IMR-90 (cell line): ENCODE results near the gene TRPV4. TPM values are rescaled to one million over a fixed set of nuclear protein-coding genes. Genes with fewer than 3 reads are reported as not detected.

Experiments used
- ATAC-seq: fragments of 200-7000 bp; cut with Tn5 transposase; 2 replicates; pipeline ENCODE4 v1.9.1; 2020; ENCODE audit warnings: low read depth, mild to moderate bottlenecking, moderate library complexity
- BruUV-seq: library from RNA; stranded (reverse); fragments of 400-500 nt; replicated peaks from 2 replicates; lab custom pipeline; 2021; lab: Mats Ljungman, UMichigan
- CTCF ChIA-PET: fragments of 300-600 bp; formaldehyde crosslinking; extraction: SDS; loops from one replicate; lab custom pipeline; 2021; ENCODE audit warnings: antibody characterized with exemption; lab: Yijun Ruan, JAX
- POLR2A ChIA-PET: fragments of 300-600 bp; sonication (Branson Sonifier 250); formaldehyde crosslinking; loops from one replicate; lab custom pipeline; 2022; ENCODE audit warnings: antibody characterized with exemption; ENCODE audit not compliant: unreplicated experiment; lab: Charles Lee
- DNase-seq: peaks from one replicate; pipeline ENCODE4 v3.0.0; 2013
- H2AFZ ChIP-seq: replicated peaks from 2 replicates; pipeline ENCODE3; 2013; ENCODE audit warnings: low read length, mild to moderate bottlenecking; ENCODE audit not compliant: poor library complexity
- H2AK5ac ChIP-seq: 2 replicates; pipeline ENCODE4 v1.6.1; 2013; ENCODE audit warnings: low read depth, low read length, inconsistent platforms
- H2AK9ac ChIP-seq: replicated peaks from 2 replicates; pipeline ENCODE3; 2013; ENCODE audit warnings: mild to moderate bottlenecking, low read depth, low read length, moderate library complexity; ENCODE audit not compliant: poor library complexity
- H2BK120ac ChIP-seq: 2 replicates; pipeline ENCODE4 v1.6.1; 2013; ENCODE audit warnings: low read depth, low read length, inconsistent platforms
- H2BK15ac ChIP-seq: 3 replicates; pipeline ENCODE4 v1.6.1; 2013; ENCODE audit warnings: low read depth, low read length, inconsistent platforms
- H2BK20ac ChIP-seq: 2 replicates; pipeline ENCODE4 v1.6.1; 2013; ENCODE audit warnings: low read depth, mild to moderate bottlenecking, inconsistent platforms, low read length, moderate library complexity
- H2BK5ac ChIP-seq: 2 replicates; pipeline ENCODE4 v1.6.1; 2013; ENCODE audit warnings: mild to moderate bottlenecking, low read depth, low read length, inconsistent platforms; ENCODE audit not compliant: poor library complexity, severe bottlenecking
- H3K14ac ChIP-seq: replicated peaks from 2 replicates; pipeline ENCODE4 v1.6.1; 2013; ENCODE audit warnings: low read depth, low read length, inconsistent platforms
- H3K18ac ChIP-seq: 2 replicates; pipeline ENCODE4 v1.6.1; 2013; ENCODE audit warnings: low read depth, low read length, control low read depth
- H3K23ac ChIP-seq: 2 replicates; pipeline ENCODE4 v1.6.1; 2013; ENCODE audit warnings: low read depth, low read length, inconsistent platforms
- H3K27ac ChIP-seq: 2 replicates; pipeline ENCODE4 v1.5.1; 2013; ENCODE audit warnings: mild to moderate bottlenecking, control low read depth, low read length; ENCODE audit not compliant: insufficient read depth
- H3K27me3 ChIP-seq: 2 replicates; pipeline ENCODE4 v1.6.1; 2013; ENCODE audit warnings: low read length; ENCODE audit not compliant: control insufficient read depth, insufficient read depth
- H3K36me3 ChIP-seq: 2 replicates; pipeline ENCODE4 v1.6.1; 2013; ENCODE audit warnings: low read length, mixed read lengths; ENCODE audit not compliant: control insufficient read depth, insufficient read depth
- H3K4ac ChIP-seq: 2 replicates; pipeline ENCODE4 v1.6.1; 2013; ENCODE audit warnings: low read depth, low read length, inconsistent platforms
- H3K4me1 ChIP-seq: 2 replicates; pipeline ENCODE4 v1.6.1; 2013; ENCODE audit warnings: low read length, mixed read lengths; ENCODE audit not compliant: control insufficient read depth, insufficient read depth
- H3K4me2 ChIP-seq: 2 replicates; pipeline ENCODE4 v1.6.1; 2013; ENCODE audit warnings: low read depth, mild to moderate bottlenecking, control low read depth, low read length, moderate library complexity
- H3K4me3 ChIP-seq: 2 replicates; pipeline ENCODE4 v1.5.1; 2013; ENCODE audit warnings: low read depth, mild to moderate bottlenecking, control low read depth, low read length, moderate library complexity; ENCODE audit not compliant: insufficient read depth
- H3K56ac ChIP-seq: 2 replicates; pipeline ENCODE4 v1.6.1; 2013; ENCODE audit warnings: low read length, inconsistent platforms; ENCODE audit not compliant: insufficient read depth; ENCODE audit errors: extremely low read depth
- H3K79me1 ChIP-seq, 2 experiments: 2 replicates each; pipeline ENCODE4 v1.6.1; 2013; ENCODE audit warnings: low read length in 2 of 2, inconsistent platforms in 1 of 2, low read depth in 1 of 2
- H3K9ac ChIP-seq: 2 replicates; pipeline ENCODE4 v1.6.1; 2013; ENCODE audit warnings: low read depth, low read length, control low read depth
- H3K9me1 ChIP-seq: 2 replicates; pipeline ENCODE4 v1.6.1; 2013; ENCODE audit warnings: low read length, inconsistent platforms; ENCODE audit not compliant: insufficient read depth
- H3K9me3 ChIP-seq: 2 replicates; pipeline ENCODE4 v1.6.1; 2013; ENCODE audit warnings: low read length; ENCODE audit not compliant: control insufficient read depth, insufficient read depth
- H4K20me1 ChIP-seq: 2 replicates; pipeline ENCODE4 v1.6.1; 2013; ENCODE audit warnings: low read length, inconsistent platforms; ENCODE audit not compliant: insufficient read depth
- H4K5ac ChIP-seq: 2 replicates; pipeline ENCODE4 v1.6.1; 2013; ENCODE audit warnings: mild to moderate bottlenecking, low read depth, low read length, control low read depth
- H4K8ac ChIP-seq, 2 experiments: 2 replicates each; pipeline ENCODE4 v1.6.1; 2013; ENCODE audit warnings: low read depth in 2 of 2, low read length in 2 of 2, control low read depth in 1 of 2, inconsistent platforms in 1 of 2
- H4K91ac ChIP-seq: 2 replicates; pipeline ENCODE4 v1.6.1; 2013; ENCODE audit warnings: low read depth, low read length, inconsistent platforms; ENCODE audit not compliant: insufficient read depth
- BHLHE40 ChIP-seq: fragments of 150-350 bp; IDR thresholded peaks from 2 replicates; pipeline ENCODE4 v1.6.1; 2016; ENCODE audit warnings: mild to moderate bottlenecking, low read depth, low read length
- CEBPB ChIP-seq: IDR thresholded peaks from 2 replicates; pipeline ENCODE4 v1.6.1; 2012; ENCODE audit warnings: low read depth, low read length, improper control_type of control experiment
- CHD1 ChIP-seq: IDR thresholded peaks from 2 replicates; pipeline ENCODE4 v1.6.1; 2012; ENCODE audit warnings: low read depth, low read length, improper control_type of control experiment
- FOS ChIP-seq: fragments of 150-350 bp; IDR thresholded peaks from 2 replicates; pipeline ENCODE4 v1.6.1; 2016; ENCODE audit warnings: low read depth, low read length
- MAFK ChIP-seq: IDR thresholded peaks from 2 replicates; pipeline ENCODE4 v1.6.1; 2012; ENCODE audit warnings: low read depth, low read length, improper control_type of control experiment
- MAZ ChIP-seq: IDR thresholded peaks from 2 replicates; pipeline ENCODE4 v1.6.1; 2012; ENCODE audit warnings: low read depth, mild to moderate bottlenecking, low read length, improper control_type of control experiment, moderate library complexity, borderline replicate concordance
- MXI1 ChIP-seq: IDR thresholded peaks from 2 replicates; pipeline ENCODE4 v1.6.1; 2012; ENCODE audit warnings: low read depth, mild to moderate bottlenecking, low read length, moderate library complexity, borderline replicate concordance
- NFE2L2 ChIP-seq: fragments of 150-350 bp; IDR thresholded peaks from 2 replicates; pipeline ENCODE4 v1.6.1; 2016; ENCODE audit warnings: low read depth, mild to moderate bottlenecking, low read length
- POLR2A ChIP-seq: IDR thresholded peaks from 2 replicates; pipeline ENCODE4 v1.6.1; 2012; ENCODE audit warnings: mild to moderate bottlenecking, low read depth, low read length
- RAD21 ChIP-seq: IDR thresholded peaks from 2 replicates; pipeline ENCODE4 v1.6.1; 2012; ENCODE audit warnings: low read length, improper control_type of control experiment
- RCOR1 ChIP-seq: IDR thresholded peaks from 2 replicates; pipeline ENCODE4 v1.6.1; 2012; ENCODE audit warnings: mild to moderate bottlenecking, low read length, improper control_type of control experiment; ENCODE audit not compliant: insufficient replicate concordance
- RFX5 ChIP-seq: IDR thresholded peaks from 2 replicates; pipeline ENCODE4 v1.8.0; 2012; ENCODE audit warnings: low read depth, mild to moderate bottlenecking, low read length, moderate library complexity
- SMC3 ChIP-seq: fragments of 150-350 bp; IDR thresholded peaks from 2 replicates; pipeline ENCODE4 v1.6.1; 2016; ENCODE audit warnings: low read depth, mild to moderate bottlenecking, antibody characterized with exemption, low read length, moderate library complexity
- WGBS, 2 experiments: methylation state at CpG; one replicate each; pipeline versions ENCODE4 v1.1.5 to v1.1.7; 2013; ENCODE audit warnings: missing lambda C conversion rate in 2 of 2; ENCODE audit not compliant: insufficient read length in 1 of 2; ENCODE audit errors: extremely low coverage in 2 of 2; 5-methylcytosine and 5-hydroxymethylcytosine counted together
- dilution Hi-C: fragments of 300-500 bp; cut with HindIII; formaldehyde crosslinking; loops from one replicate; pipeline ENCODE4 v1.14.3; 2018; ENCODE audit warnings: low sequenced_read_pairs; ENCODE audit not compliant: unreplicated experiment
- in situ Hi-C: fragments of 300-500 bp; cut with MboI; formaldehyde crosslinking; loops from 3 replicates; pipeline ENCODE4 v1.14.3; 2019; ENCODE audit warnings: low sequenced_read_pairs, inconsistent platforms, mixed read lengths
- intact Hi-C: fragments of 100-400 bp; cut with micrococcal nuclease; formaldehyde crosslinking; loops from 2 replicates; pipeline ENCODE4 v1.10.0; 2022
- polyA plus RNA-seq, 3 experiments: library from polyadenylated mRNA; depleted of rRNA; stranded (reverse); fragments of >200 nt; gene quantifications; 2 replicates each; pipeline ENCODE4 v1.2.3, GENCODE V29; 2012; ENCODE audit warnings: low replicate concordance in 1 of 3
- total RNA-seq: library from RNA; depleted of rRNA; stranded (reverse); fragments of >200 nt; gene quantifications from 2 replicates; pipeline ENCODE4 v1.2.3, GENCODE V29; 2012
- TF ChIP-seq, protein P1 (sequence below): fragments of 150-350 bp; IDR thresholded peaks from 2 replicates; pipeline ENCODE4 v1.6.1; 2016; ENCODE audit warnings: low read depth, mild to moderate bottlenecking, low read length, moderate library complexity, borderline replicate concordance
- TF ChIP-seq, protein P2 (sequence below): conservative IDR thresholded peaks from 2 replicates; pipeline ENCODE4 v1.5.1; 2012; ENCODE audit warnings: mild to moderate bottlenecking, low read depth, low read length, improper control_type of control experiment
- TF ChIP-seq, protein P3 (sequence below): fragments of 150-350 bp; IDR thresholded peaks from 2 replicates; pipeline ENCODE4 v1.6.1; 2017; ENCODE audit warnings: mild to moderate bottlenecking, antibody characterized with exemption, low read length, low read depth

Gene TRPV4
- total and polyA plus RNA-seq, 2 of the 4 experiments (the other 2 are of a cell fraction) = 1.1 to 6.1 TPM

DNA sequence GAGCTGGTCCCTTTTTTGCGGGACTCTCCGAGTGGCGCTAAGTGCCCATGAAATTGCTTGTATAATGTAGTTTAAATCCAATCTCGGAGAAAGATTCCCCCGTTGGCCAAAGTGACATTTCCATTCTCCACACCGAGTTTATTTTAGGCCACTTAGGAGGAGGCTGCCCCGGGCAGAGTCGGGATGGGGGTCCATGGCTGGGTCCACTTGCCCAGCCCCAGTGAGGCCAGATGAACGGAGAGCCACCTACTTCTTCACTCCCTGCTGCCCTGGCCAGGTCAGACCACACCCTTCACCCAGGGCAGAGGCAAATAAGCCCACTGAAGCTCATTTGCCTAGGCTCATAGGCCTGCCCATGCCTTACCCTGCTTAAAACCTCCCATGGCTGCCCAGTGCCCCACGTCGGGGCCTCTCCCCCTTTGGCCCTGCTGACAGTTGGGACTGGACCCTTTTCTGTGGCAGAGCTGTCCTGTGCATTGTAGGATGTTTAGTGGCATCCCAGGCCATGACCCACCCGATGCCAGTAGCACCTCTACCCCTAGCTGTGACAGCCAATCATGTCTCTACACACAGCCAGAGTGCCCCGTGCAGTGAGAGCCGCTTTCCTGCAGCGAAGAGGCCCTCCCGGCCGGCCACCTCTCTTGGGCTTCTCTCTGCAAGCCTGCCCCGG, 68.3 kb downstream of the TRPV4 start:
- no peak overlapping the region for H2BK5ac ChIP-seq
- no peak overlapping the region for H2AK9ac ChIP-seq
- no peak overlapping the region for H2BK120ac ChIP-seq
- no peak overlapping the region for H3K27ac ChIP-seq
- peaks cover 2% of the 10 kb centered on the region; the same call in 1 of the 2 replicates for H3K9me3 ChIP-seq
- no peak overlapping the region for H3K18ac ChIP-seq
- H2BK15ac ChIP-seq = no peak overlapping the region
- no peak overlapping the region for H4K8ac ChIP-seq
- no peak for TF ChIP-seq CHD1
- no peak for TF ChIP-seq FOS
- no peak for TF ChIP-seq CEBPB
- TF ChIP-seq RFX5 = no peak
- TF ChIP-seq, protein P1, sequence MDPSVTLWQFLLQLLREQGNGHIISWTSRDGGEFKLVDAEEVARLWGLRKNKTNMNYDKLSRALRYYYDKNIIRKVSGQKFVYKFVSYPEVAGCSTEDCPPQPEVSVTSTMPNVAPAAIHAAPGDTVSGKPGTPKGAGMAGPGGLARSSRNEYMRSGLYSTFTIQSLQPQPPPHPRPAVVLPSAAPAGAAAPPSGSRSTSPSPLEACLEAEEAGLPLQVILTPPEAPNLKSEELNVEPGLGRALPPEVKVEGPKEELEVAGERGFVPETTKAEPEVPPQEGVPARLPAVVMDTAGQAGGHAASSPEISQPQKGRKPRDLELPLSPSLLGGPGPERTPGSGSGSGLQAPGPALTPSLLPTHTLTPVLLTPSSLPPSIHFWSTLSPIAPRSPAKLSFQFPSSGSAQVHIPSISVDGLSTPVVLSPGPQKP = no peak
- TF ChIP-seq BHLHE40 = no peak
- no peak for TF ChIP-seq MAZ
- TF ChIP-seq, protein P2, sequence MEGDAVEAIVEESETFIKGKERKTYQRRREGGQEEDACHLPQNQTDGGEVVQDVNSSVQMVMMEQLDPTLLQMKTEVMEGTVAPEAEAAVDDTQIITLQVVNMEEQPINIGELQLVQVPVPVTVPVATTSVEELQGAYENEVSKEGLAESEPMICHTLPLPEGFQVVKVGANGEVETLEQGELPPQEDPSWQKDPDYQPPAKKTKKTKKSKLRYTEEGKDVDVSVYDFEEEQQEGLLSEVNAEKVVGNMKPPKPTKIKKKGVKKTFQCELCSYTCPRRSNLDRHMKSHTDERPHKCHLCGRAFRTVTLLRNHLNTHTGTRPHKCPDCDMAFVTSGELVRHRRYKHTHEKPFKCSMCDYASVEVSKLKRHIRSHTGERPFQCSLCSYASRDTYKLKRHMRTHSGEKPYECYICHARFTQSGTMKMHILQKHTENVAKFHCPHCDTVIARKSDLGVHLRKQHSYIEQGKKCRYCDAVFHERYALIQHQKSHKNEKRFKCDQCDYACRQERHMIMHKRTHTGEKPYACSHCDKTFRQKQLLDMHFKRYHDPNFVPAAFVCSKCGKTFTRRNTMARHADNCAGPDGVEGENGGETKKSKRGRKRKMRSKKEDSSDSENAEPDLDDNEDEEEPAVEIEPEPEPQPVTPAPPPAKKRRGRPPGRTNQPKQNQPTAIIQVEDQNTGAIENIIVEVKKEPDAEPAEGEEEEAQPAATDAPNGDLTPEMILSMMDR = no peak
- no peak for TF ChIP-seq POLR2A
- no peak for TF ChIP-seq SMC3
- no peak for TF ChIP-seq MAFK
- no peak for TF ChIP-seq RCOR1
- TF ChIP-seq RAD21 = no peak
- no peak for TF ChIP-seq MXI1
- TF ChIP-seq NFE2L2 = no peak
- TF ChIP-seq, protein P3, sequence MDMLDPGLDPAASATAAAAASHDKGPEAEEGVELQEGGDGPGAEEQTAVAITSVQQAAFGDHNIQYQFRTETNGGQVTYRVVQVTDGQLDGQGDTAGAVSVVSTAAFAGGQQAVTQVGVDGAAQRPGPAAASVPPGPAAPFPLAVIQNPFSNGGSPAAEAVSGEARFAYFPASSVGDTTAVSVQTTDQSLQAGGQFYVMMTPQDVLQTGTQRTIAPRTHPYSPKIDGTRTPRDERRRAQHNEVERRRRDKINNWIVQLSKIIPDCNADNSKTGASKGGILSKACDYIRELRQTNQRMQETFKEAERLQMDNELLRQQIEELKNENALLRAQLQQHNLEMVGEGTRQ = no peak
- in situ Hi-C loops (no loop called here), dilution Hi-C loops (no loop called here), intact Hi-C loops (no loop called here)
- H3K14ac ChIP-seq = no peak overlapping the region
- H3K56ac ChIP-seq = no peak overlapping the region
- H3K27me3 ChIP-seq = peaks cover 5% of the 10 kb centered on the region; the same call in 1 of the 2 replicates
- ChIA-PET POLR2A (no interaction called here), CTCF (interaction anchor here (0.6 to 0.7 kb wide), 2 partner anchors 10 to 19 kb away, joined by 3 to 4 read pairs; no protein-coding TSS in a partner anchor)
- BruUV-seq = no TSS peak
- H2BK20ac ChIP-seq = no peak overlapping the region
- no peaks in the 10 kb centered on the region for H3K4me1 ChIP-seq
- H3K4ac ChIP-seq = no peak overlapping the region
- no peak overlapping the region for H2AK5ac ChIP-seq
- H3K9me1 ChIP-seq = no peaks in the 10 kb centered on the region
- H4K20me1 ChIP-seq = no peaks in the 10 kb centered on the region
- H2AFZ ChIP-seq = no peak overlapping the region
- no peak overlapping the region for H3K4me2 ChIP-seq
- H3K36me3 ChIP-seq = no peaks in the 10 kb centered on the region
- DNase-seq (no peak), ATAC-seq (no peak)
- no peak overlapping the region for H4K91ac ChIP-seq
- no peak overlapping the region for H4K5ac ChIP-seq
- H3K79me1 ChIP-seq = no peaks in the 10 kb centered on the region
- no peak overlapping the region for H3K23ac ChIP-seq
- no peak overlapping the region for H3K9ac ChIP-seq
- WGBS, 2 experiments = 76% methylated on average over 6 of the region's 18 CpGs; no CpG with 5 or more reads in 1 of the 2 experiments
- no peak overlapping the region for H3K4me3 ChIP-seq
